H1 (cell line): ENCODE results near the gene SMPD2. TPM values are rescaled to one million over a fixed set of nuclear protein-coding genes. Genes with fewer than 3 reads are reported as not detected.

ENCODE experiments used
- CTCF ChIA-PET: fragments of 300-600 bp; sonication (Branson Sonifier 250); formaldehyde crosslinking; loops from one replicate; lab custom pipeline; 2021; ENCODE audit not compliant: partially characterized antibody; lab: Charles Lee
- POLR2A ChIA-PET: fragments of 300-600 bp; sonication (Branson Sonifier 250); formaldehyde crosslinking; loops from one replicate; lab custom pipeline; 2021; ENCODE audit warnings: inconsistent platforms; ENCODE audit not compliant: partially characterized antibody; lab: Charles Lee
- DNase-seq, 2 experiments: peaks; one replicate each; pipeline versions ENCODE4 v3.0.0 to v3.0.0-alpha.2; 2010 to 2022; ENCODE audit warnings: low spot score in 2 of 2, low read depth in 1 of 2, mixed read lengths in 1 of 2
- FAIRE-seq: peaks from 2 replicates; lab custom pipeline; 2011; peaks lifted over from hg19 to GRCh38; lab: Jason Lieb, UNC
- H2AFZ ChIP-seq: 2 replicates; pipeline ENCODE4 v1.8.1; 2012; ENCODE audit warnings: low read length, inconsistent platforms
- H2AK5ac ChIP-seq: 2 replicates; pipeline ENCODE4 v1.6.1; 2013; ENCODE audit warnings: low read depth, low read length
- H2BK120ac ChIP-seq: replicated peaks from 2 replicates; pipeline ENCODE3; 2013; ENCODE audit warnings: low read depth, low read length, inconsistent platforms
- H2BK12ac ChIP-seq: 2 replicates; pipeline ENCODE4 v1.6.1; 2013; ENCODE audit warnings: low read depth, low read length
- H2BK15ac ChIP-seq: 2 replicates; pipeline ENCODE4 v1.6.1; 2013; ENCODE audit warnings: low read length
- H2BK20ac ChIP-seq: 2 replicates; pipeline ENCODE4 v1.6.1; 2013; ENCODE audit warnings: low read length
- H2BK5ac ChIP-seq: 2 replicates; pipeline ENCODE4 v1.6.1; 2013; ENCODE audit warnings: low read depth, low read length
- H3K14ac ChIP-seq: 2 replicates; pipeline ENCODE4 v1.6.1; 2013; ENCODE audit warnings: inconsistent platforms; ENCODE audit not compliant: insufficient read length
- H3K18ac ChIP-seq: 2 replicates; pipeline ENCODE4 v1.6.1; 2013; ENCODE audit warnings: low read length; ENCODE audit errors: extremely low read depth
- H3K23ac ChIP-seq: 2 replicates; pipeline ENCODE4 v1.6.1; 2013; ENCODE audit warnings: inconsistent platforms; ENCODE audit not compliant: insufficient read length
- H3K23me2 ChIP-seq: 2 replicates; pipeline ENCODE4 v1.6.1; 2013; ENCODE audit warnings: low read depth, low read length
- H3K27ac ChIP-seq: 2 replicates; pipeline ENCODE4 v1.6.1; 2011; ENCODE audit warnings: low read depth, low read length, inconsistent platforms
- H3K27me3 ChIP-seq, 4 experiments: replicated peaks in 1 of 4; 1 replicate in 1 of 4; 2 replicates in 3 of 4; pipeline versions ENCODE4 v1.6.1 to v1.8.1; 2011 to 2013; ENCODE audit warnings: low read length in 3 of 4, mild to moderate bottlenecking in 3 of 4, inconsistent platforms in 2 of 4, mixed read lengths in 2 of 4, moderate library complexity in 1 of 4; ENCODE audit not compliant: control insufficient read depth in 3 of 4, insufficient read depth in 3 of 4; ENCODE audit errors: extremely low read depth in 1 of 4
- H3K36me3 ChIP-seq, 4 experiments: 2 replicates each; pipeline versions ENCODE4 v1.6.1 to v1.8.1; 2011 to 2013; ENCODE audit warnings: mild to moderate bottlenecking in 4 of 4, low read length in 3 of 4, moderate library complexity in 2 of 4, control low read depth in 1 of 4, inconsistent platforms in 1 of 4; ENCODE audit not compliant: insufficient read depth in 4 of 4, control insufficient read depth in 2 of 4
- H3K4ac ChIP-seq: replicated peaks from 2 replicates; pipeline ENCODE3; 2013; ENCODE audit warnings: low read length, low read depth, mixed read lengths, inconsistent platforms; ENCODE audit not compliant: insufficient read length
- H3K4me1 ChIP-seq, 4 experiments: replicated peaks in 1 of 4; 1 replicate in 1 of 4; 2 replicates in 3 of 4; pipeline versions ENCODE4 v1.6.1 to v1.8.1; 2011 to 2013; ENCODE audit warnings: low read length in 3 of 4, inconsistent platforms in 2 of 4, mixed read lengths in 1 of 4; ENCODE audit not compliant: insufficient read depth in 4 of 4, control insufficient read depth in 3 of 4
- H3K4me2 ChIP-seq, 2 experiments: 2 replicates each; pipeline versions ENCODE4 v1.6.1 to v1.8.1; 2011 to 2013; ENCODE audit warnings: low read depth in 2 of 2, low read length in 2 of 2, control low read depth in 1 of 2, inconsistent platforms in 1 of 2, mild to moderate bottlenecking in 1 of 2; ENCODE audit not compliant: insufficient read depth in 1 of 2
- H3K4me3 ChIP-seq, 4 experiments: fragments of 200-600, 300-600 bp in 1 of 4; sonication (generic), shearing (Covaris generic), sonication (Bioruptor Twin) in 1 of 4; 2 replicates each; pipeline versions ENCODE4 v1.5.1 to v1.8.1; 2011 to 2016; ENCODE audit warnings: low read length in 4 of 4, low read depth in 3 of 4, control low read depth in 2 of 4, inconsistent platforms in 2 of 4, mild to moderate bottlenecking in 2 of 4, mixed read lengths in 1 of 4, moderate library complexity in 1 of 4; ENCODE audit not compliant: insufficient read depth in 2 of 4; ENCODE audit errors: extremely low read depth in 1 of 4
- H3K56ac ChIP-seq: replicated peaks from 2 replicates; pipeline ENCODE3; 2013; ENCODE audit warnings: low read depth, mild to moderate bottlenecking, mixed read lengths, low read length, inconsistent platforms; ENCODE audit not compliant: insufficient read length
- H3K79me1 ChIP-seq: 2 replicates; pipeline ENCODE4 v1.6.1; 2013; ENCODE audit warnings: low read depth, low read length, control low read depth
- H3K79me2 ChIP-seq, 2 experiments: 2 replicates each; pipeline versions ENCODE4 v1.6.1 to v1.8.1; 2012 to 2013; ENCODE audit warnings: low read length in 2 of 2, mild to moderate bottlenecking in 2 of 2, inconsistent platforms in 1 of 2; ENCODE audit not compliant: insufficient read depth in 2 of 2, control insufficient read depth in 1 of 2
- H3K9ac ChIP-seq, 4 experiments: replicated peaks in 1 of 4; 1 replicate in 1 of 4; 2 replicates in 3 of 4; pipeline versions ENCODE4 v1.6.1 to v1.8.1; 2011 to 2013; ENCODE audit warnings: low read depth in 3 of 4, low read length in 3 of 4, control low read depth in 2 of 4, mild to moderate bottlenecking in 2 of 4, moderate library complexity in 2 of 4, inconsistent platforms in 1 of 4; ENCODE audit errors: extremely low read depth in 1 of 4
- H3K9me3 ChIP-seq, 2 experiments: 2 replicates each; pipeline versions ENCODE4 v1.6.1 to v1.8.1; 2012 to 2013; ENCODE audit warnings: mild to moderate bottlenecking in 2 of 2, moderate library complexity in 2 of 2, control low read depth in 1 of 2, inconsistent platforms in 1 of 2, low read depth in 1 of 2, low read length in 1 of 2, mixed read lengths in 1 of 2; ENCODE audit not compliant: insufficient read depth in 2 of 2
- H4K20me1 ChIP-seq, 2 experiments: replicated peaks in 1 of 2; 2 replicates each; pipeline versions ENCODE3 to v1.8.1; 2011 to 2013; ENCODE audit warnings: inconsistent platforms in 2 of 2, low read length in 2 of 2, mild to moderate bottlenecking in 1 of 2; ENCODE audit not compliant: insufficient read depth in 2 of 2, control insufficient read depth in 1 of 2
- H4K5ac ChIP-seq: 2 replicates; pipeline ENCODE4 v1.6.1; 2013; ENCODE audit warnings: low read length, low read depth, mixed read lengths, inconsistent platforms; ENCODE audit not compliant: insufficient read length
- H4K8ac ChIP-seq: 2 replicates; pipeline ENCODE4 v1.8.0; 2013; ENCODE audit warnings: mild to moderate bottlenecking, moderate library complexity, low read length, inconsistent platforms; ENCODE audit not compliant: insufficient read depth; ENCODE audit errors: extremely low read depth
- H4K91ac ChIP-seq: replicated peaks from 2 replicates; pipeline ENCODE3; 2013; ENCODE audit warnings: low read length, mixed read lengths, inconsistent platforms; ENCODE audit not compliant: insufficient read length
- BCL11A ChIP-seq, 2 experiments: IDR thresholded peaks; one replicate each; pipeline ENCODE4 v1.6.1; 2011; ENCODE audit warnings: low read depth in 2 of 2, low read length in 2 of 2, mild to moderate bottlenecking in 2 of 2
- BRCA1 ChIP-seq: IDR thresholded peaks from 2 replicates; pipeline ENCODE4 v1.6.1; 2012; ENCODE audit warnings: low read depth, low read length, improper control_type of control experiment
- EP300 ChIP-seq, 2 experiments: IDR thresholded peaks; 1 replicate in 1 of 2; 2 replicates in 1 of 2; pipeline ENCODE4 v1.6.1; 2011 to 2012; ENCODE audit warnings: low read depth in 2 of 2, low read length in 2 of 2, mild to moderate bottlenecking in 2 of 2, borderline replicate concordance in 1 of 2, inconsistent platforms in 1 of 2, moderate library complexity in 1 of 2
- GTF2F1 ChIP-seq: IDR thresholded peaks from 2 replicates; pipeline ENCODE4 v1.6.1; 2012; ENCODE audit warnings: low read depth, low read length, improper control_type of control experiment, borderline replicate concordance
- HDAC2 ChIP-seq, 2 experiments: fragments of 300-600 bp in 1 of 2; sonication (generic) in 1 of 2; IDR thresholded peaks; 2 replicates each; pipeline ENCODE4 v1.6.1; 2011 to 2012; ENCODE audit warnings: low read depth in 2 of 2, low read length in 2 of 2, mild to moderate bottlenecking in 2 of 2, moderate library complexity in 2 of 2, borderline replicate concordance in 1 of 2, inconsistent platforms in 1 of 2
- MAFK ChIP-seq: IDR thresholded peaks from 2 replicates; pipeline ENCODE4 v1.6.1; 2012; ENCODE audit warnings: low read depth, mild to moderate bottlenecking, improper control_type of control experiment, low read length
- SIRT6 ChIP-seq: IDR thresholded peaks from one replicate; pipeline ENCODE4 v1.7.1; 2012; ENCODE audit warnings: low read length, inconsistent platforms
- SIX5 ChIP-seq: IDR thresholded peaks from 2 replicates; pipeline ENCODE4 v1.6.1; 2011; ENCODE audit warnings: mild to moderate bottlenecking, low read depth, low read length
- SP1 ChIP-seq: IDR thresholded peaks from 2 replicates; pipeline ENCODE4 v1.6.1; 2011; ENCODE audit warnings: low read depth, low read length
- TCF12 ChIP-seq: IDR thresholded peaks from 2 replicates; pipeline ENCODE4 v1.6.1; 2011; ENCODE audit warnings: low read depth, mild to moderate bottlenecking, low read length
- ZNF274 ChIP-seq: IDR thresholded peaks from 2 replicates; pipeline ENCODE4 v1.7.0; 2012; ENCODE audit warnings: low read length, borderline replicate concordance; ENCODE audit errors: extremely low read depth
- WGBS, 2 experiments: shearing (Covaris generic) in 1 of 2; methylation state at CpG; one replicate each; pipeline versions ENCODE4 v1.1.6 to v1.1.7; 2013 to 2015; ENCODE audit warnings: low lambda C conversion rate in 2 of 2, mixed read lengths in 2 of 2, inconsistent platforms in 1 of 2, low coverage in 1 of 2, missing lambda C conversion rate in 1 of 2; ENCODE audit not compliant: insufficient replicate concordance in 2 of 2, insufficient coverage in 1 of 2, insufficient read length in 1 of 2; ENCODE audit errors: extremely low coverage in 1 of 2, missing lambda C conversion rate in 1 of 2; 5-methylcytosine and 5-hydroxymethylcytosine counted together
- polyA plus RNA-seq, 7 experiments: library from polyadenylated mRNA; depleted of rRNA in 3 of 7; stranded (reverse) in 5 of 7; unstranded in 2 of 7; fragments of >200 nt in 5 of 7; fragments of 200-250 nt in 2 of 7; gene quantifications; 1 replicate in 5 of 7; 2 replicates in 1 of 7; 4 replicates in 1 of 7; pipeline versions ENCODE4 v1.2.1 to v1.2.3, GENCODE V29; 2011 to 2013; ENCODE audit warnings: missing spikeins in 2 of 7, mixed read lengths in 2 of 7
- total RNA-seq: library from RNA; stranded (reverse); fragmentation: NEBNext Ultra II Directional; extraction: Animal tissue kit (Norgen Biotek cat#: 25700); gene quantifications from 2 replicates; pipeline ENCODE4 v1.2.1, GENCODE V29; 2021

Gene SMPD2
- total and polyA plus RNA-seq, 2 of the 8 experiments (the other 6 are each of a cell fraction or from before 2014, with no cell fraction given): 11.5 to 17.2 TPM

DNA sequence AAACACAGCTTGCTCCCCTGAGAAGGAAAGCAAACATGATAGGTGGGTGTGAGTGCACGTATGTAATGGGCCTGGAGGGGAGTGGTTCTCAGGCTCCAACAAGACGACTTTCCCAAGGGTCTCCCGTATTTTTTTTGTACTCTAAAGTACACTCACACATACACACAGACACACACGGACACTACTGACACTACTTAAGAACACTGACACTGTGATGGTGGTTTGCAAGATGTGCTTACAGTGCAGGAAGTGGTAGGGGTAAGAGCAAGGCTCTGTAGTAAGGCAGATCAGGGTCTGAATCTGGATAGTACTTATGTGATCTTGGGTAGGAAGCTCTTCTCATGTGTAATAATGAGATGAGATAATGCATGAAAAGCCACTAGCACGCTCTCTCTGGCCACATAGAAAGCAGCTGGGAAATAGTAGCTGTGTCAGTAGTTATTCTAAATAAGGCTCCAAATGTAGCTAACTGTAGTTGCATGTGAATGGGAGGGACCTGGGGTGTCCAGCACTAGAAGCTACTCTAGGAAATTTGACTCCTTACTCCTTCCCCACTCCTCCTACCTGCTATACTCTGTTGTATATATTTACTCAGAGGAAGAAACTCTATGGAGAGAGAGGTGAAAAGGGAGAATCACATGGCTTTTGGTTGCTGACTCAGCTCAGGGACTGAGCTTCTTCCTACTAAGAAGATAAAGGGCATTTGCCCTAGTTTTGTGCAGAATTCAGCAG is 50.8 kb downstream of the SMPD2 start:
- Histone ChIP-seq H3K9ac (peak overlapping the region in 1 of 4 experiments; percentile 7; a peak in 2 of 7 replicates), H3K56ac (no peak overlapping the region), H4K20me1 (no peaks in the 10 kb centered on the region), H2BK12ac (peak overlapping the region; percentile 89; the same call in 1 of the 2 replicates), H3K36me3 (no peaks in the 10 kb centered on the region), H2BK15ac (peak overlapping the region; percentile 21; the same call in 1 of the 2 replicates), H3K4me3 (peak overlapping the region in 1 of 4 experiments; percentile 10; a peak in 1 of 8 replicates), H3K14ac (no peak overlapping the region), H2AFZ (peak overlapping the region; percentile 89), H2BK20ac (peak overlapping the region; percentile 94), H3K9me3 (no peaks in the 10 kb centered on the region), H3K18ac (peak overlapping the region; percentile 71; the same call in 1 of the 2 replicates), H3K23me2 (0 out of 2 replicates have a peak, but pooled peaks cover 2% of the 10 kb centered on the region), H3K79me1 (no peaks in the 10 kb centered on the region), H4K8ac (no peak overlapping the region), H3K27me3 (no peaks in the 10 kb centered on the region), H3K27ac (0 out of 2 replicates have a peak overlapping the region, but pooled peaks have one; percentile 16), H4K5ac (peak overlapping the region; percentile 41), H2BK120ac (peak overlapping the region; percentile 0), H3K4ac (no peak overlapping the region), H3K23ac (no peak overlapping the region), H4K91ac (peak overlapping the region; percentile 17), H3K4me1 (peaks cover 3 to 23% (median 18%) of the 10 kb centered on the region in 4 experiments), H2AK5ac (no peak overlapping the region), H3K4me2 (peak overlapping the region; percentile 54 to 59), H2BK5ac (peak overlapping the region; percentile 63; the same call in 1 of the 2 replicates), H3K79me2 (no peaks in the 10 kb centered on the region)
- peak; percentile 68 for FAIRE-seq
- WGBS, 2 experiments: 53% methylated on average over 5 of the region's 5 CpGs; no CpG with 5 or more reads in 1 of the 2 experiments
- CTCF ChIA-PET: interaction anchor here (0.9 to 2.6 kb wide), 8 partner anchors 11 to 563 kb away, joined by 3 to 13 read pairs (median 4); partner anchors contain the start of genes PPIL6 and SMPD2
- no peak for DNase-seq
- POLR2A ChIA-PET: interaction anchor here (1.0 to 1.1 kb wide), 2 partner anchors 15 to 34 kb away, joined by 3 to 4 read pairs; no protein-coding TSS in a partner anchor
- no peak for TF ChIP-seq BRCA1
- no peak for TF ChIP-seq GTF2F1
- TF ChIP-seq SIX5: no peak
- 0 out of 2 replicates have a peak, but pooled peaks have one; percentile 9 for TF ChIP-seq SP1
- no peak for TF ChIP-seq HDAC2 (IDR thresholded peaks at IDR 0.05; ENCODE audit: borderline replicate concordance in 1 of 2, low read depth in 2 of 2, low read length in 2 of 2)
- no peak for TF ChIP-seq TCF12
- TF ChIP-seq BCL11A (IDR thresholded peaks at IDR 0.05; ENCODE audit: low read depth in 2 of 2, low read length in 2 of 2): no peak
- TF ChIP-seq ZNF274: no peak
- TF ChIP-seq MAFK: 0 out of 2 replicates have a peak, but pooled peaks have one; percentile 17
- TF ChIP-seq SIRT6: no peak
- TF ChIP-seq EP300 (IDR thresholded peaks at IDR 0.05; ENCODE audit: borderline replicate concordance in 1 of 2, low read depth in 2 of 2, low read length in 2 of 2): no peak
